ENCODE results near the gene LRRC3. TPM values are rescaled to one million over a fixed set of nuclear protein-coding genes. Genes with fewer than 3 reads are reported as not detected.

The LRRC3 gene
- total and polyA plus RNA-seq, 2 of the 8 experiments (the other 6 are each of a cell fraction or from before 2014, with no cell fraction given), result 3.1 to 5.4 TPM

DNA sequence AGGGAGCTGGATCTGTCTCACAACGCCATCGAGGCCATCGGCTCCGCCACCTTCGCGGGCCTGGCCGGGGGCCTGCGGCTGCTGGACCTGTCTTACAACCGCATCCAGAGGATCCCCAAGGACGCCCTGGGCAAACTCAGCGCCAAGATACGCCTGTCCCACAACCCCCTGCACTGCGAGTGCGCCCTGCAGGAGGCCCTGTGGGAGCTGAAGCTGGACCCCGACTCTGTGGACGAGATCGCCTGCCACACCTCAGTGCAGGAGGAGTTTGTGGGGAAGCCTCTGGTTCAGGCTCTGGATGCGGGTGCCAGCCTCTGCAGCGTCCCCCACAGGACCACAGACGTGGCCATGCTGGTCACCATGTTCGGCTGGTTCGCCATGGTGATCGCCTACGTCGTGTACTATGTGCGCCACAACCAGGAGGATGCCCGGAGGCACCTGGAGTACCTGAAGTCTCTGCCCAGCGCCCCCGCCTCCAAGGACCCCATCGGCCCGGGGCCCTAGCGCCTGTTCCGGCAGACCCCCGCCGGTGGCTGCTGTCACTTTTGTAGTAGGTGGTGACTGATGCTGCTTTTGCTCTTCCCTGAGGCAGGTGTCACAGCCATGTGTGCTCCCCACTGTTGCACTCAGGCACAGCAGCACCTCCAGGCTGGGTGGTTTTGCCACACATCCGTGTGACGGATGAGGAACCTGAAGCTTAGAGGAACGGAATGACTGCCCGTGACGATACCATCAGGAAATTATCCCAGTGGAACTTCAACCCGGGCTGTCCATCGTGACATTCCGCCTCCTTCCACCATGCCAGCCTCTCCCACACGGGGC is 1.8 kb downstream of the LRRC3 start:
- Histone ChIP-seq H4K5ac (ENCODE audit: insufficient read length, low read depth, low read length) (no peak overlapping the region), H3K27me3 (replicated peaks in 1 of 4; ENCODE audit: control insufficient read depth in 3 of 4, extremely low read depth in 1 of 4, insufficient read depth in 3 of 4, low read length in 3 of 4) (peaks cover 0 to 11% (median 4%) of the 10 kb centered on the region in 4 experiments; a peak in 4 of 7 replicates), H2AK5ac (ENCODE audit: low read depth, low read length) (no peak overlapping the region), H3K18ac (ENCODE audit: extremely low read depth, low read length) (no peak overlapping the region), H3K4me1 (replicated peaks in 1 of 4; ENCODE audit: control insufficient read depth in 3 of 4, insufficient read depth in 4 of 4, low read length in 3 of 4) (peaks cover 0 to 5% (median 2%) of the 10 kb centered on the region in 4 experiments; a peak in 3 of 7 replicates), H3K4me3 (ENCODE audit: extremely low read depth in 1 of 4, insufficient read depth in 2 of 4, low read depth in 3 of 4, low read length in 4 of 4) (no peak overlapping the region), H3K23ac (ENCODE audit: insufficient read length) (no peak overlapping the region), H2BK120ac (replicated peaks; ENCODE audit: low read depth, low read length) (no peak overlapping the region), H2BK5ac (ENCODE audit: low read depth, low read length) (no peak overlapping the region), H3K14ac (ENCODE audit: insufficient read length) (no peak overlapping the region), H4K91ac (replicated peaks; ENCODE audit: insufficient read length, low read length) (no peak overlapping the region), H4K20me1 (replicated peaks in 1 of 2; ENCODE audit: control insufficient read depth in 1 of 2, insufficient read depth in 2 of 2, low read length in 2 of 2) (peaks cover 0 to 5% of the 10 kb centered on the region in 2 experiments), H3K79me1 (ENCODE audit: low read depth, low read length) (no peaks in the 10 kb centered on the region), H2BK12ac (ENCODE audit: low read depth, low read length) (no peak overlapping the region), H2BK20ac (ENCODE audit: low read length) (no peak overlapping the region), H3K23me2 (ENCODE audit: low read depth, low read length) (peaks cover 5% of the 10 kb centered on the region; the same call in 1 of the 2 replicates), H3K9me3 (ENCODE audit: insufficient read depth in 2 of 2, low read depth in 1 of 2, low read length in 1 of 2) (no peaks in the 10 kb centered on the region), H2BK15ac (ENCODE audit: low read length) (no peak overlapping the region), H2AFZ (ENCODE audit: low read length) (no peak overlapping the region), H3K79me2 (ENCODE audit: control insufficient read depth in 1 of 2, insufficient read depth in 2 of 2, low read length in 2 of 2) (no peaks in the 10 kb centered on the region), H3K9ac (replicated peaks in 1 of 4; ENCODE audit: extremely low read depth in 1 of 4, low read depth in 3 of 4, low read length in 3 of 4) (no peak overlapping the region), H3K56ac (replicated peaks; ENCODE audit: insufficient read length, low read depth, low read length) (no peak overlapping the region), H3K27ac (ENCODE audit: low read depth, low read length) (no peak overlapping the region), H3K36me3 (ENCODE audit: control insufficient read depth in 2 of 4, insufficient read depth in 4 of 4, low read length in 3 of 4) (no peaks in the 10 kb centered on the region), H3K4ac (replicated peaks; ENCODE audit: insufficient read length, low read depth, low read length) (no peak overlapping the region), H3K4me2 (ENCODE audit: insufficient read depth in 1 of 2, low read depth in 2 of 2, low read length in 2 of 2) (no peak overlapping the region), H4K8ac (ENCODE audit: extremely low read depth, insufficient read depth, low read length) (peak overlapping the region; percentile 18; the same call in 1 of the 2 replicates)
- CTCF ChIA-PET (ENCODE audit: partially characterized antibody), result interaction anchor here (0.6 to 2.4 kb wide), 9 partner anchors 10 to 190 kb away, joined by 3 to 7 read pairs (median 3); no protein-coding TSS in a partner anchor
- no peak for DNase-seq (ENCODE audit: low read depth in 1 of 2, low spot score in 2 of 2)
- FAIRE-seq, result no peak
- WGBS, 2 experiments (ENCODE audit: extremely low coverage in 1 of 2, insufficient coverage in 1 of 2, insufficient read length in 1 of 2, insufficient replicate concordance in 2 of 2, low coverage in 1 of 2, low lambda C conversion rate in 2 of 2, missing lambda C conversion rate in 1 of 2), result 92% methylated on average over 44 of the region's 44 CpGs; no CpG with 5 or more reads in 1 of the 2 experiments
- POLR2A ChIA-PET (ENCODE audit: partially characterized antibody), result interaction anchor here (1.4 kb wide), 1 partner anchor 27 kb away, joined by 4 read pairs; no protein-coding TSS in a partner anchor
- TF ChIP-seq RFX5 (IDR thresholded peaks at IDR 0.05; ENCODE audit: borderline replicate concordance, low read depth, low read length) (no peak), ZNF274 (IDR thresholded peaks at IDR 0.05; ENCODE audit: borderline replicate concordance, extremely low read depth, low read length) (no peak), TAF1 (IDR thresholded peaks at IDR 0.05; ENCODE audit: low read depth, low read length) (no peak), POLR2AphosphoS5 (IDR thresholded peaks at IDR 0.05; ENCODE audit: low read depth, low read length) (no peak), E2F6 (IDR thresholded peaks at IDR 0.05) (no peak), EGR1 (IDR thresholded peaks at IDR 0.05; ENCODE audit: borderline replicate concordance, low read depth, low read length) (no peak), CEBPB (IDR thresholded peaks at IDR 0.05; ENCODE audit: low read depth, low read length) (no peak), MAX (IDR thresholded peaks at IDR 0.05) (no peak), TEAD4 (IDR thresholded peaks at IDR 0.05; ENCODE audit: low read depth, low read length) (no peak), SUZ12 (IDR thresholded peaks at IDR 0.05; ENCODE audit: low read length) (no peak)

All from H1 (cell line).